ENCODE results near the gene MCF2L.

DNA sequence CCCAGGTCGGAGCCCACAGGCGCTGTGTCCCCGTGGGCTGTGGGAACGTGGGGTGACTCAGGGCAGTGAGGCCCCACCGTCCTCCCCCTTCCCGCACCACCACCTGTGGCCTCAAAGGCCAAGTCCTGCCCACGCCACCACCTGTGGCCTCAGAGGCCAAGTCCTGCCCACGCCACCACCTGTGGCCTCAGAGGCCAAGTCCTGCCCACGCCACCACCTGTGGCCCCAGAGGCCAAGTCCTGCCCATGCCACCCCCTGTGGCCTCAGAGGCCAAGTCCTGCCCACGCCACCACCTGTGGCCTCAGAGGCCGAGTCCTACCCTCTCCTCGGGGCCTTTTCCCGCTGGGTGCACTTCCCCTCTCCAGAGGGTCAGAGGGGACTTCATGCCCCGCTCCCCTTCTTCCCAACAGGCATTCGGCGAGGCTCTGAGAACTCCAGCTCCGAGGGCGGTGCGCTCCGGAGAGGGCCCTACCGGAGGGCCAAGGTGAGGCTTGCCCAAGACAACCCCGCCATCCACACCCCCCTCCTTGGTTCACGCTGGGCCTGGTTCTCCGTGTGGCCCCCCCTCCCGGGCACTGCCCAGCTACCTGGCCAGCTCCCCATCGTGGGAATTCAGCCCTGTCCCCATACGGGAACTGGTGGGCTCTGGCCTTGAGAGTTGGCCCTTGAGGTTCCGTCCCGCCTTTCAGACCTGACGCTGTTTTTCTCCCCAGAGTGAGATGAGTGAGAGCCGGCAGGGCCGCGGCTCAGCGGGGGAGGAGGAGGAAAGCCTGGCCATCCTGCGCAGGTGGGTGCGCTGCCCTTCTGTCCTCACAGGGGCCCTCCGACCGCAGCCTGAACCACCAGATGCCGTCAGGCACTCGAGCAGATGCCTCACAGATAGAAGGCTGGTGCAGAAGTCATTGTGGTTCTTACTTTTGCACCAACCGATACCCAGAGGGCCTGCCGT lies 109.2 kb downstream of the MCF2L start:
- TF ChIP-seq EP300 (conservative IDR thresholded peaks at IDR 0.05; ENCODE audit: poor library complexity, severe bottlenecking) (no peak), MXI1 (conservative IDR thresholded peaks at IDR 0.05; ENCODE audit: poor library complexity, severe bottlenecking) (no peak), TAF1 (IDR thresholded peaks at IDR 0.05; ENCODE audit: low read depth) (no peak), RAD21 (conservative IDR thresholded peaks at IDR 0.05) (no peak), CTCF (IDR thresholded peaks at IDR 0.05; ENCODE audit: poor library complexity, severe bottlenecking) (no peak), POLR2AphosphoS5 (IDR thresholded peaks at IDR 0.05) (no peak), EZH2 (IDR thresholded peaks at IDR 0.05; ENCODE audit: borderline replicate concordance, insufficient read depth, low read length, poor library complexity, severe bottlenecking) (no peak), SMC3 (conservative IDR thresholded peaks at IDR 0.05; ENCODE audit: poor library complexity) (no peak)

Data from neural cell (in vitro differentiated cells).